NCI-H2081 (cell line): ENCODE measurements around the gene RERE.
"Not testable (repeated sequence)": the region's sequence is repeated elsewhere in the genome, so short reads cannot be mapped to it uniquely, and the experiment has no call there.

Experiments used
- DNase-seq, 2 experiments: peaks; one replicate each; lab custom pipeline; 2025; lab: John Stamatoyannopoulos, UW

RERE gene

GRCh38 chr1:8642114-8642513, 175.3 kb downstream of the RERE start:
- DNase-seq: no peak

GRCh38 chr1:8641377-8641997, 176.0 kb downstream of the RERE start:
- DNase-seq: no peak

DNA sequence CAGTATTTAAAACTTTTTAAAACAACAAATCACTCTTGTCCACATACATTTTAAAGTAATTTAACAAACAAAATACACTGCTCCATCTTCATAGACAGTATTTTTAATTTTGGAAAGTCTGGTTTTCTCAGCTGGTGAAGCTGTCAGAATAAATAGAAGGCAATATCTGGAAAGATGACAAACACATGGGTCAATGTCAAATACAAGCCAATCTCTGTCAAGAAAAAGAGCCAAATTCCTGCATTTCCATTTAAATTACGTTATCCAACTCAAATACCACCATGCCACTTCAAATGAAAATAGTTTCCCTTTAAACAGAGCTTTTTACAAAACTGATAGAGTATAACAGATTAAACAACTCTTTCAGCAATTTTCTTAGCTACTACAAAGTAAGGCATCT, 176.5 kb downstream of the RERE start:
- DNase-seq: no peak

DNA sequence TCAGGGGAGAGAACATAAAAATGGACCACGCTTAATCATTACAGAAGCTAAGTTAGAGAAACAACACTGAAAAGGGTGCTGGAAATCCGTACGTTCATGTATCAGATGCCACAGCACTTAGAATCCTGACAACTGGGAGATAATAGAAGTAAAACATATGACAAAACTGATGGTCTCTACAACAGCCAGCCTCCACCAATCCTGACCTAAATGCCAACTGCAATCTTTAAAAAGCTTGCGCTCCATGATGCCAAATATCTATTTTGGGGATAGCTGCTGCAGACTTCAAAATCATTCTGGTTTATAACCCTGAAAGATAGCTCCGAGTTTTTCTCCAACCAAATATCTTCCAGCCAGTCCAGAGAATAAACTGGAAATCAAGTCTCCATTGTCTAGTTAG, 178.3 kb downstream of the RERE start:
- DNase-seq: no peak

DNA sequence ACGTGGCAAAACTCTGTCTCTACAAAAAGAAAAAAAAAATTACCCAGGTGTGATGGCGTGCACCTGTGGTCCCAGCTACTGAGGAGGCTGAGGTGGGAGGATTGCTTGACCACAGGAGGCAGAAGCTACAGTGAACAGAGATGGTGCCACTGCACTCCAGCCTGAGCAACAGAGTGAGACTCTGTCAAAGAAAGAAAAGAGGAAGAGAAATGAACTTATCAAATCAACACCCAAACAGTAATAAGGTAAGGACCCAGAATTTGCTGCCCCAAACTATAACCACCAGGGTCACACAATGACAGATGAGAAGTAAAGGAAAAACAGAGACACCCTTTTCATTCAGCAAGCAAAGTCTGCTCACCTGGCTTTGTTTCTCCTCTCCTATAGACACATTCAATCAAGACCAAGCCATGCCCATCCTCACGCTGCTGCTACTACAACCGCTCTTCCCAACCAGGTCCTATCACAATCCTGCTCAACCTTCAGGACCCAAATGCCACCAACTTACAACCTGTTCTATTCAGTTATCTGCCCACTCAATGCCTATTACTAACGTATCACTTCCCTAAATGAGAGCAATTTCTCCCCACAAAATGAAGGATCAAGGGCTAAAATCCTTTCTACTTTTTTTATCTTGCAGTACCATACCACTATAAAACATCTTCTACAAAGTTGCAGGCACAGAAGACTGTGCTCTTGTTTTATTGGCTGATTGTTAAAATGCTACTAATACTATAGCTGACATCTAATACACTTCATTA, 183.5 kb downstream of the RERE start:
- DNase-seq: no peak

- DNase-seq: peak in 1 of 2 experiments; percentile 47
Observed at GRCh38 chr1:8632102-8632501, 185.3 kb downstream of the RERE start.

GRCh38 chr1:8631163-8631562, 186.3 kb downstream of the RERE start:
- DNase-seq: no peak

DNA sequence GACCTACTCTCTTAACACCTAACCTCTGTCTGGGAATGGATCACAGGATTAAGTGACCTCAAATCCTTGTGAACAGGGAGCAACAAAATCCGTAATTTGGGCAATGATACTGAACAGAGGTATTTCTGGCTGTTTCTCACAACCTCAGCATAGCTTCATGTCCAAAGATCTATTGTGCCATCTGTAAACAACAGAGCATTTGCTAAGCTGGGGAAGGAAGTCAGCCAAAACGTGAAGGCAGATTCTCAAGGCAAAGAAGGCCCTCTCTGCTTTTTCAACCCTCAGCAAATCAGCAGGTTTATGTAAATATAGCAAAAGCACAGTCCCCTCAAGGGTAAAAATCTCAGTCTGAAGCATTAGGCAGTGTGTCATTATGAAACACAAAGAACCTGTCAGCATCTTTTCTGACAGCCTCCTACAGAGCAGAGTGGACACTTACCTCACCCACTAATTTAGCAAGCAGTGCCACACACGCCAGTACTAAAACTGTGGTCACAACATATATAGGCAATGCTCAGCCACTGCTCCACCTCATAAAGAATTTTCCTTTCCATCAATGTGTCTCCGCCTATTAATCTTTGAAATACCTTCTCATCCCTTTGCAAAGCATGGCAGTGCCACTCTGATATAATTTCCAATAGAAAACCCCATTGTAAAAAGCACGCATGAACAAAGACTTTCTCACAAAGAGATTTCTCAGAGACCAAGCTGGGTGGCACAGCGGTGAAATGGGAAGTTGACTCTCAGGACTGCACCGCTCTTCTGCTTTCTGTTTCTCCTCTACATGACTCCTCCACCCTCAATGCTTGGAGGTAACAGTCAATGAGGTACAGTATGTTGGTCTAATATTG, 188.0 kb downstream of the RERE start:
- DNase-seq: peak; percentile 66 to 84

DNA sequence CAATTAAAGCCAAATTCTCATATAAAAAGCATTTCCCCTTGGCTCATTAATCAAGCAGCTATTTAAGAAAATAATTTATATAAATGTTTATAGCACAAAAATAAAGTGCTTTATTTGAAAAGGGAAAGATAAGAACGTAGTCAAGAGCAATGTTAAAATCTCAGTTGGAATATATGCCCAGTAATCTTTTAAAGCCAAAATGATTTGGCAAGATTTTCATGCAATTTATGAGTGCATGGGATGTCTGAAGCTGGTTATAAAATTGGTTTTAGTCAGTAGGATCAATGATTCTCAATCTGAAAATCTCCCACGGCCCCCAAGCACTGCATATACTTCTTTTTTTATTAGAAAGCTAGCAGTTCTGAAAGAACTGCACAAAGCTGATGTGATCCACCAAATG, 188.8 kb downstream of the RERE start:
- DNase-seq: no peak

DNA sequence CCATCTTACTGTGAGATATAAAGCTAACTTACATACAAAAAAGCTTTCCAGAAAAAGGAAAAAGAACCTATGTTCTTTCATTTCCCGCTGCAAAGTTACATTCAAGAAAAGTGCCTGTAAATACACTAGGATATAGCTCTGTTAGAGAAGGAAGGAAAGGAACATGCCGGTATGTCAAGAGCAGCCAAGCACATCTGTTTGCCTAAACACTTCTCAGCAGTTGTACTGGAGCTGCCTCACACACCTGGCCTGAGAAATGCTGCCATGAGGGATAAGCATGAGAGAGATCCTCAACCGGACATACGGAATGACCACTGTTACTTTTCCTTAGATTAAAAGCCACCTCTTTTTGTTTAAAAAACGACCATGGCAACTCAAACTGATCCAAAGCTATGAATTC, 189.7 kb downstream of the RERE start:
- no peak for DNase-seq

- no peak for DNase-seq
Observed at GRCh38 chr1:8625981-8626898, 191.2 kb downstream of the RERE start.

DNA sequence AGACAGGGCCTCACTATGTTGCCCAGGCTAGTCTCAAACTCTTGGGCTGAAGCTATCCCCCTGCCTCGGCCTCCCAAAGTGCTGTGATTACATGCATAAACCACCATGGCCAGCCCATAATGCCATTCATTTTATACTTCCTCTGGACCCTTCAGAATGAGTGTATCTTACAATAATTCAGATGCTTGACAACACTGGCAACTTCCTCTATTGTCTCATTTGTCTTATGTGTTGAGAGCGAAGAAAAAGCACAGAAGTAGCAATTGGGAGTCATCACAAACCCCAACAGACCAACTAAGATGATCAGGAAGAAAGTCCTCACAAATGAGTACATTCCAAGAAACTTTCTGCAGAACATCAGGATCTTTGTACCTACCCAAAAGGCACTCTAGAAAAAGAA, 191.9 kb downstream of the RERE start:
- DNase-seq: no peak

DNA sequence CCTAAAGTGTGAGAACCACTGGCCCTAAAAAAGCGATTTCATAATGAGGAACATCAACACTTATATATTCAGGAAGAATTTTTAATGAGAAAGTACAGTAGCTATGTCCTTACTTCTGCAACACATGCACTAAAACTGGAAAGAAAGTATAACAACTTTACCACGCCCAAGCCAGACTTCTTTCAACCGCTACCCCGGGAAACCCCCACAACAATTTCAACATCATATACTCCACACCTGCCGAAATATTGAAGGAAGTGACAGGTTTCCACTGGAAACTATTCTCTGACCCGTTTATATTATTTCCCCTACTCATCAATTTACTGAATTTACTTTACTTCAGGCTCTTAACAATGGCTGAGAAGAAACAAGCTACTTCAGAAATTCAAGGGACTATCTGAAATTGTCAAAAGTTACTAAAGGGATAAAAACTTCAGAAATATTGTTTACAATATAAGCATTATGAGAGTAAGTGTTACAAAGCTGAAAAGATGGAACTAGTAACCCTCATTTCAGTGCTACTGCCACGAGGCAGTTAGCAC, 193.7 kb downstream of the RERE start:
- DNase-seq: not testable (repeated sequence)

DNA sequence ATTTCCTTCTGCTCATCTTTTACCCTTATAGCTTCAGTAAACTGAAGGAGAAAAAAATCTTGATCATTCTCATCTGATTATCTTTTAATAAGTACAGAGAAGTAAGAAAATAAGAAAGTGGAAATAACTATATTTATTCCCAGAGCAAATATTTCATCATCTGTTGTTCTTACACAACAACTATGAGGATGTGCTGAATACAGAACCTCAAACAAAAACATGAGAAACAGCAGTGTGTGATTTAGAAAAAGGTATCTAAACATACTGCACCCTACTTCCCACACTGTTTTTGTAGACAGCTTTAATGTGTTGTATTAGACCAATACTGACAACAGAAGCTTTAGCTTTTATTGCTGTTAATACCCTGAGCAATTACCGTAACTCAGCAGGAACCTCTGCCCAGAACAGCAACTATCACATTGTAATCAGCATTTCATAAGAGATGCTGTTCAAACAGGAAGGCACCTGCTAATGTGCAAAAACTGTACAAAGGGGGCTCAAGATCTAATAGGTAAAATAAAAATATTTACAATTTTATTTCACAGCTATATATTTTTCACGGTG, 195.6 kb downstream of the RERE start:
- peak; percentile 39 to 80 for DNase-seq

DNA sequence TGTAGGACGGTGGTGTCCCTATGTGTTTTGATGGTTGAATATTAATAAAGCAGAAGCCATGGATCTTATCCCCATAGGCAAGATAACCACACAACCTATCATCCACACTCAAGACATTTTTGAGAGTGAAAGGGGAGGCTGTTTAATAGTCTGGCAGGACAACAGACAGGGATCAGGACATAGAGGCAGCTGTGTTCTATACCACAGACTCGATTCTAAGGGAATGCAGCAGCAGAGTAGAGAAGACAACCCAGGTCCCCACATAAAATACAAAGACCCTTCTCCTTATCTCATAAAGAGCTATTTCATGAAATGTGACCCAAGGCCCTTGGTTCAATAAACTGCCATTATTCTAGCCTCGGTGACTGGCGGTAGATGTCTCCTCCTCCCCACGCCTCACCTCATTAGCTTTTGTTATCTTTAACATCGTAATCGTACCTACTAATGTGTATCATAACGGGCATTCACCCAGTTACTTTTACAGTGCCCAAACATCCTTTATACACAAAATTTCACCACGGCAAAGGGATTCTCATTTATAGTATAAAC, 196.3 kb downstream of the RERE start:
- DNase-seq: peak in 1 of 2 experiments; percentile 36

DNA sequence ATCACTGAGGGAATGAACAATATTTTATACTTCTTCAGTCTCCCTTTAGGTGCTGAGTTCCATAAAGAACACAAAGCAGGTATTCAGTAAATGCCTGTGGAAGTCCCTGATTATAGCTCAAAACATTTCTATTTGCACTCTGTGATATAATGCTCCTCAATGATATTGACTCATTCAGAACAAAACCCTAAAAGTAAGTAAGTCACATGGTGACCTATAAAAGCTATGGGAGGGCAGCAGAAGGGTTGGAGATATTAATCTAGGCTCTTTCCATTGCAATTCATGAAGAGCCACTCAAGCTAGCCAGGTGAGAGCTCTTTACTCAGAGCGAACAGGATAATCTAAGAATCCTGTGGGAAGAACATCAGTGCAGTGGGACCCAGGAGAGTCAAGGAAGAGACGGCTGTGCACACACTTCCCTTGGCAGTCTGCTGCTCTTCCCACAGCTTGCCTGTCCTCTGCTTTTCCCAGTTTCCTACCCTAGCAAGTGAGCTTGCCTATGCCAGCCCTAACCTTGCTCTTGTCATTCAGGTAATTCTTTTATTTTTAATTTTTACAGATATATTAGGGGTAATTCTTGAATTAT, 197.4 kb downstream of the RERE start:
- not testable (repeated sequence) for DNase-seq

GRCh38 chr1:8619419-8619818, 198.0 kb downstream of the RERE start:
- not testable (repeated sequence) for DNase-seq

DNA sequence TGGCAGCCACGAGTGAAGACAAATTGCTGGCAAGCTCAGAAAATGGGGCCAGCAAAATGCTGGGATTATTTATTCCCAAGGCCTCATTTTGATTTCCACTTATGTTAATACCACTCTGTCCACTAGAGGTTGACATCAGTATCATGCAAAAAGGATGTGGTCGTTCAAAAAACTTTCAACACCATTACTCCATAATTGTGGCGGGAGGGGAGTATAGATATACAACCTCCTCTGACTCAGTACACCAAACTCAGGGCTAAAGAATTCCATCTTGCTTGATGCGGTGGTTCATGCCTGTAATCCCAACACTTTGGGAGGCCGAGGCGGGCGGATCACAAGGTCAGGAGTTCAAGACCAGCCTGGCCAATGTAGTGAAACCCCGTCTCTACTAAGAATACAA, 200.6 kb downstream of the RERE start:
- DNase-seq: not testable (repeated sequence)

DNA sequence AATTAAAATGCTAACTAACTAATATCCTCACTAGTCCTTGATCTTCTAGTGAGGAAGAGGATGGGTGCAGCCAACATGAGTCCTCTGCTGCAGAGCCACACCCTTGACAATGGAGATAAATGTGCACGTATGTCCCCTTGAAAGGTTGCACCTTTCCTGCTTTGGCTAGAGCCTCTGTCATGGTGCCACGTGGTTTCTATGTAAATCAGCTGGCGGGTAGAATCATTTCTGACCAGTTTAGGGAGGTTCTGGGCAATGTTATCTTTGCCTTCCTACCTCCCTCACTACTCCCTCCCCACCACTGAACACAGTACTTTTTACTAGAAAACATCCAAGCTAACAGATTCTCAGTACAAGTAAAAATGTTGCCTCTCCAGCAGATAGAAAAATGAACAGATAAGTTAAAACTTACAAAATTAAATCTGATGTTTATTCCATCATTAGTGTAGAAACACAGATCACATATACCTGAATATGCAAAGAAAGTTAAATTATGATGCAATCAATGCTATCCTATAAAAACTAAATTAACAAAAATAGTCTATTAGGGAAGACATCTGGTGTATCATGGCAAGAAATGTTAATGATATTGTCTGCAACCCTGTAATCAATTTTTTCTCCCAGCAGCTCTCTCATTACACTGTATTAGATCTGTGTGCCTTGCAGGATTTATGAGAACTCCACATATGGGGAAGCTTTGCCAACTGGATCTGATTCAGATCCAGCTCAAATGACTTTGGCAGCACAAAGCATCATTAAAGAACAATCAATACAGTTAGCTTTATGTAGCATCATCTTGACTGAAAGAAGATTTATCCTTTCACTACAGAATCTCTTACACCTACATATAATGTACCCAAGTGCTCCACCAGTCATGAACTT, 205.6 kb downstream of the RERE start:
- peak; percentile 17 to 85 for DNase-seq
